ENCODE data around the gene FOXN4.

Gene FOXN4

DNA sequence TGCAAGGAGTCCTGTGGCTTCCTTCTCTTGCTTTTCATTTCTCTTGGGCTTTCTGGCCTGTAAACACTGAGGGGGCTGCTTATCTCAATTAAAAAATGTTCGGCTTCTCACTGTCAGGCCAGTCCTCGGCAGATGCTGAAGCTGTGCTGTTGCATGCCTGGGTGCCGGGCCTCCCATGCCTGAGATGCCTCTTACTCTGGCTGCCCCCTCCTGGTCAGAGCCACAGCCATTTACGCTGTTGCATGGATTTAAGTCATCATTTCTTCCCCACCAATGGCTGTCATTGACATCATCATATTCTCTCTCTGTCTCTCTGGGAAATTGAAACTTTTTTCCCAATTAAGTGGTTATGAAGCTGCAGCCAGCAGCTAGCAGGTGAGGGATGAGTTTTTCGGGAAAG, 53.7 kb downstream of the FOXN4 start:
- H3F3A ChIP-seq (ENCODE audit: insufficient read depth, low read length) = no peaks in the 10 kb centered on the region
- no peaks in the 10 kb centered on the region for H3K27me3 ChIP-seq (ENCODE audit: insufficient read depth, low read length)
- no peaks in the 10 kb centered on the region for H3K79me2 ChIP-seq (ENCODE audit: insufficient read depth, low read length)
- H3K9ac ChIP-seq (ENCODE audit: low read length) = no peak overlapping the region
- H3K9me3 ChIP-seq (ENCODE audit: low read length) = no peaks in the 10 kb centered on the region
- H4K20me1 ChIP-seq (ENCODE audit: insufficient read depth, low read length) = no peaks in the 10 kb centered on the region
- no peak overlapping the region for H3K4me2 ChIP-seq (ENCODE audit: low read length)
- no peak overlapping the region for H3K27ac ChIP-seq (ENCODE audit: low read depth, low read length, poor library complexity, severe bottlenecking)
- no peaks in the 10 kb centered on the region for H3K36me3 ChIP-seq (ENCODE audit: insufficient read depth, low read length)
- H3K4me3 ChIP-seq (ENCODE audit: low read depth, low read length, poor library complexity, severe bottlenecking) = no peak overlapping the region
- TF ChIP-seq CTCF (IDR thresholded peaks at IDR 0.05; ENCODE audit: low read length) = peak; percentile 9; the same call in 1 of the 2 replicates
- no peak for TF ChIP-seq EZH2 (IDR thresholded peaks at IDR 0.05; ENCODE audit: borderline replicate concordance, low read length)
- H3K4me1 ChIP-seq (ENCODE audit: insufficient read depth, low read length, severe bottlenecking) = no peaks in the 10 kb centered on the region
- no peaks in the 10 kb centered on the region for H3K9me2 ChIP-seq (ENCODE audit: low read depth, low read length)
- no peak overlapping the region for H2AFZ ChIP-seq (ENCODE audit: low read length)

DNA sequence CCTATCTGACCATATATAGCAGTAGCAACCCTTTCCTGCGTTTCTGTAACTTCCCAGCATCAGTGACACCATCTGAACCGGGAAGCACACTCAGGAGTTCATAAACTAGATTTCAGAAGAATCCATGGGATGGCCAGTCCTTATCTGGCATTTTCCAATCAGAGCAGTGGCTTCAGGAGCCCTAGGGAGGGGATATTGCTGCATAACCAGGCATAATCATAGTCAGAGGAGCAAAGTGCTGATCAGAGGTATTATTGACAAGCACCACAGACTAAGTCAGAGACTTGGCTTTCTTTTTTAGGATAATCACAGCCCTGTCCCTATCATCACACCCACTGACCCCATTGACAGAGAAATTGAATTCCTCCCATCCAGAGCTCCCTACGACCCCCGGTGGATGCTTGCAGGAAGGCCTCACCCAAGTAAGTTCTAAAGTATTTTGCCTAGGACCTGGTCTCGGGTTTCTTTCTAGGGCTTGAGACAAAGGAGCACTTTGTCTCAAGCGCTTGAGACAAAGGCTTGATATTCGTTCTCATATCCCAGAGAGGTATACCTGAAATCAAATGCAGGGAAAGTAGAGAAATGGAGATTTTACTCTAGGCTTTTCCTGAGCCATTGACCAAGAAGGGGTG, 55.1 kb downstream of the FOXN4 start:
- no peaks in the 10 kb centered on the region for H3F3A ChIP-seq (ENCODE audit: insufficient read depth, low read length)
- H3K4me3 ChIP-seq (ENCODE audit: low read depth, low read length, poor library complexity, severe bottlenecking) = no peak overlapping the region
- no peaks in the 10 kb centered on the region for H3K9me2 ChIP-seq (ENCODE audit: low read depth, low read length)
- no peaks in the 10 kb centered on the region for H3K36me3 ChIP-seq (ENCODE audit: insufficient read depth, low read length)
- no peak overlapping the region for H3K9ac ChIP-seq (ENCODE audit: low read length)
- no peaks in the 10 kb centered on the region for H3K27me3 ChIP-seq (ENCODE audit: insufficient read depth, low read length)
- no peaks in the 10 kb centered on the region for H3K9me3 ChIP-seq (ENCODE audit: low read length)
- TF ChIP-seq CTCF (IDR thresholded peaks at IDR 0.05; ENCODE audit: low read length) (no peak), EZH2 (IDR thresholded peaks at IDR 0.05; ENCODE audit: borderline replicate concordance, low read length) (no peak)
- no peak overlapping the region for H3K27ac ChIP-seq (ENCODE audit: low read depth, low read length, poor library complexity, severe bottlenecking)
- H2AFZ ChIP-seq (ENCODE audit: low read length) = no peak overlapping the region
- no peak overlapping the region for H3K4me2 ChIP-seq (ENCODE audit: low read length)
- H3K4me1 ChIP-seq (ENCODE audit: insufficient read depth, low read length, severe bottlenecking) = no peaks in the 10 kb centered on the region
- H3K79me2 ChIP-seq (ENCODE audit: insufficient read depth, low read length) = no peaks in the 10 kb centered on the region
- no peaks in the 10 kb centered on the region for H4K20me1 ChIP-seq (ENCODE audit: insufficient read depth, low read length)

GRCh38 chr12:109252799-109253198, 56.3 kb downstream of the FOXN4 start:
- Histone ChIP-seq H3K79me2 (ENCODE audit: insufficient read depth, low read length) (no peaks in the 10 kb centered on the region), H3K4me2 (ENCODE audit: low read length) (no peak overlapping the region), H3K27ac (ENCODE audit: low read depth, low read length, poor library complexity, severe bottlenecking) (no peak overlapping the region), H3K27me3 (ENCODE audit: insufficient read depth, low read length) (no peaks in the 10 kb centered on the region), H2AFZ (ENCODE audit: low read length) (no peak overlapping the region), H4K20me1 (ENCODE audit: insufficient read depth, low read length) (no peaks in the 10 kb centered on the region), H3F3A (ENCODE audit: insufficient read depth, low read length) (no peaks in the 10 kb centered on the region), H3K4me1 (ENCODE audit: insufficient read depth, low read length, severe bottlenecking) (no peaks in the 10 kb centered on the region), H3K4me3 (ENCODE audit: low read depth, low read length, poor library complexity, severe bottlenecking) (no peak overlapping the region), H3K9me2 (ENCODE audit: low read depth, low read length) (no peaks in the 10 kb centered on the region), H3K36me3 (ENCODE audit: insufficient read depth, low read length) (no peaks in the 10 kb centered on the region), H3K9ac (ENCODE audit: low read length) (no peak overlapping the region), H3K9me3 (ENCODE audit: low read length) (no peaks in the 10 kb centered on the region)
- TF ChIP-seq EZH2 (IDR thresholded peaks at IDR 0.05; ENCODE audit: borderline replicate concordance, low read length) (no peak), CTCF (IDR thresholded peaks at IDR 0.05; ENCODE audit: low read length) (no peak)

All from OCI-LY1 (cell line).